DOHH2 (cell line): ENCODE data around the gene ITGB4.
A peak's percentile ranks its signal among the peaks of the same experiment; 100 is the strongest.

Source experiments
- H3F3A ChIP-seq: fragments of 200-600 bp; sonication (generic), shearing (Covaris generic); 2 replicates; pipeline ENCODE4 v1.6.0; 2016; ENCODE audit warnings: antibody characterized with exemption, mild to moderate bottlenecking; ENCODE audit not compliant: control insufficient read depth, insufficient read depth
- H3K27ac ChIP-seq: fragments of 200-600 bp; sonication (generic); 2 replicates; pipeline ENCODE4 v1.5.1; 2014; ENCODE audit warnings: low read depth, mild to moderate bottlenecking, low read length, moderate library complexity
- H3K27me3 ChIP-seq: fragments of 200-600 bp; sonication (generic); 2 replicates; pipeline ENCODE4 v1.6.1; 2014; ENCODE audit warnings: mild to moderate bottlenecking, low read length, mixed read lengths; ENCODE audit not compliant: control insufficient read depth
- H3K36me3 ChIP-seq: fragments of 200-600 bp; sonication (generic); 2 replicates; pipeline ENCODE4 v1.6.1; 2014; ENCODE audit warnings: mild to moderate bottlenecking, low read length, moderate library complexity, mixed read lengths; ENCODE audit not compliant: control insufficient read depth
- H3K4me1 ChIP-seq: fragments of 200-600 bp; sonication (generic); 2 replicates; pipeline ENCODE4 v1.6.1; 2014; ENCODE audit warnings: mild to moderate bottlenecking, low read length, mixed read lengths; ENCODE audit not compliant: control insufficient read depth
- H3K4me2 ChIP-seq: fragments of 200-600 bp; sonication (generic); 2 replicates; pipeline ENCODE4 v1.6.0; 2014; ENCODE audit warnings: mild to moderate bottlenecking, low read length, moderate library complexity
- H3K4me3 ChIP-seq: fragments of 200-600 bp; sonication (generic); 2 replicates; pipeline ENCODE4 v1.5.1; 2014; ENCODE audit warnings: mild to moderate bottlenecking, low read length, mixed read lengths
- H3K79me2 ChIP-seq: fragments of 200-600 bp; sonication (generic); 2 replicates; pipeline ENCODE4 v1.6.1; 2014; ENCODE audit warnings: mild to moderate bottlenecking, low read length, mixed read lengths; ENCODE audit not compliant: control insufficient read depth
- H3K9me2 ChIP-seq: fragments of 200-600 bp; sonication (generic); replicated peaks from 2 replicates; pipeline ENCODE4 v1.6.1; 2014; ENCODE audit warnings: mild to moderate bottlenecking, low read length, mixed read lengths; ENCODE audit not compliant: control insufficient read depth
- H3K9me3 ChIP-seq: fragments of 200-600 bp; sonication (generic); 2 replicates; pipeline ENCODE4 v1.6.1; 2014; ENCODE audit warnings: antibody characterized with exemption, low read length, mixed read lengths; ENCODE audit not compliant: control insufficient read depth, insufficient read depth
- H4K20me1 ChIP-seq: fragments of 200-600 bp; sonication (generic); 2 replicates; pipeline ENCODE4 v1.6.0; 2014; ENCODE audit warnings: low read depth, mild to moderate bottlenecking, antibody characterized with exemption, low read length, moderate library complexity; ENCODE audit not compliant: control insufficient read depth, insufficient read depth
- CTCF ChIP-seq: fragments of 200-600 bp; sonication (generic); IDR thresholded peaks from one replicate; pipeline ENCODE4 v1.5.1; 2014; ENCODE audit warnings: antibody characterized with exemption, mild to moderate bottlenecking, low read depth, low read length; ENCODE audit not compliant: poor library complexity, severe bottlenecking
- EZH2phosphoT487 ChIP-seq: fragments of 200-600 bp; sonication (generic); IDR thresholded peaks from 2 replicates; pipeline ENCODE4 v1.6.1; 2017; ENCODE audit warnings: borderline replicate concordance, mild to moderate bottlenecking, antibody characterized with exemption, low read length, moderate library complexity, mixed read lengths

ITGB4 gene

GRCh38 chr17:75688209-75688825, 32.9 kb upstream of the ITGB4 start:
- TF ChIP-seq EZH2phosphoT487 (no peak), CTCF (peak; percentile 7)
- H3K27ac ChIP-seq = peak overlapping the region; percentile 90
- peaks cover 21% of the 10 kb centered on the region for H3F3A ChIP-seq
- H4K20me1 ChIP-seq = peaks cover 9% of the 10 kb centered on the region; the same call in 1 of the 2 replicates
- peaks cover 83% of the 10 kb centered on the region for H3K36me3 ChIP-seq
- peaks cover 99% of the 10 kb centered on the region for H3K79me2 ChIP-seq
- H3K27me3 ChIP-seq = no peaks in the 10 kb centered on the region
- peak overlapping the region; percentile 92 for H3K4me2 ChIP-seq
- H3K9me2 ChIP-seq = no peaks in the 10 kb centered on the region
- no peaks in the 10 kb centered on the region for H3K9me3 ChIP-seq
- H3K4me1 ChIP-seq = peaks cover 72% of the 10 kb centered on the region
- H3K4me3 ChIP-seq = peak overlapping the region; percentile 62

- Histone ChIP-seq H3K36me3 (peaks cover 83% of the 10 kb centered on the region), H3K4me1 (peaks cover 61% of the 10 kb centered on the region), H3K9me3 (no peaks in the 10 kb centered on the region)
Measured at GRCh38 chr17:75689441-75689873, 31.8 kb upstream of the ITGB4 start.

GRCh38 chr17:75691371-75691791, 29.9 kb upstream of the ITGB4 start:
- peaks cover 76% of the 10 kb centered on the region for H3K79me2 ChIP-seq
- peaks cover 14% of the 10 kb centered on the region for H4K20me1 ChIP-seq
- TF ChIP-seq CTCF (no peak), EZH2phosphoT487 (no peak)
- H3K4me1 ChIP-seq = peaks cover 42% of the 10 kb centered on the region
- H3K36me3 ChIP-seq = peaks cover 90% of the 10 kb centered on the region
- no peak overlapping the region for H3K4me3 ChIP-seq
- no peaks in the 10 kb centered on the region for H3K27me3 ChIP-seq
- no peaks in the 10 kb centered on the region for H3K9me3 ChIP-seq
- H3K9me2 ChIP-seq = no peaks in the 10 kb centered on the region
- no peak overlapping the region for H3K4me2 ChIP-seq
- H3F3A ChIP-seq = peaks cover 21% of the 10 kb centered on the region
- no peak overlapping the region for H3K27ac ChIP-seq

More at GRCh38 chr17:75689441-75689873, 31.8 kb upstream of the ITGB4 start:
- Histone ChIP-seq H3K9me2 (no peaks in the 10 kb centered on the region), H3K4me3 (peak overlapping the region; percentile 62), H3K27ac (peak overlapping the region; percentile 90), H3F3A (peaks cover 21% of the 10 kb centered on the region), H3K4me2 (peak overlapping the region; percentile 92), H3K27me3 (no peaks in the 10 kb centered on the region), H4K20me1 (peaks cover 14% of the 10 kb centered on the region), H3K79me2 (peaks cover 92% of the 10 kb centered on the region)
- TF ChIP-seq CTCF (no peak), EZH2phosphoT487 (no peak)
